K562 (cell line): ENCODE data around the gene USP22. TPM values are rescaled to one million over a fixed set of nuclear protein-coding genes. Genes with fewer than 3 reads are reported as not detected.

Experiments used
- ATAC-seq: fragments of 200-7000 bp; cut with Tn5 transposase; 3 replicates; pipeline ENCODE4 v1.9.1; 2020; ENCODE audit warnings: moderate library complexity
- BruUV-seq: library from RNA; stranded (reverse); fragments of 400-500 nt; replicated peaks from 2 replicates; lab custom pipeline; 2021; lab: Mats Ljungman, UMichigan
- CTCF ChIA-PET: fragments of 300-600 bp; formaldehyde crosslinking; extraction: SDS; loops from one replicate; lab custom pipeline; 2021; ENCODE audit warnings: low intra/inter-chr PET ratio; lab: Yijun Ruan, JAX
- POLR2A ChIA-PET: fragments of 300-600, 350-650 bp; sonication (Branson Sonifier 250); formaldehyde crosslinking; extraction: SDS; loops from one replicate; lab custom pipeline; 2021; ENCODE audit warnings: antibody characterized with exemption, inconsistent platforms; lab: Yijun Ruan, JAX
- DNase-seq, 4 experiments: peaks; one replicate each; pipeline versions ENCODE4 v3.0.0 to v3.0.0-alpha.2; 2011 to 2018; ENCODE audit warnings: low spot score in 3 of 4, mixed read lengths in 3 of 4; ENCODE audit errors: extremely low read depth in 1 of 4
- FAIRE-seq: peaks from 2 replicates; lab custom pipeline; 2011; peaks lifted over from hg19 to GRCh38; lab: Jason Lieb, UNC
- H2AFZ ChIP-seq: 2 replicates; pipeline ENCODE4 v1.6.0; 2011; ENCODE audit warnings: low read depth, low read length, control low read depth, inconsistent platforms
- H3K27ac ChIP-seq: fragments of 200-600 bp; 3 replicates; pipeline ENCODE4 v1.8.0; 2011; ENCODE audit warnings: low read depth, mild to moderate bottlenecking, control low read depth, inconsistent platforms, low read length, moderate library complexity, mixed read lengths; ENCODE audit errors: extremely low read depth
- H3K27me3 ChIP-seq, 2 experiments: fragments of 300-600 bp in 1 of 2; 2 replicates in 1 of 2; 3 replicates in 1 of 2; pipeline versions ENCODE4 v1.6.0 to v1.8.0; 2011; ENCODE audit warnings: inconsistent platforms in 2 of 2, low read length in 2 of 2, mild to moderate bottlenecking in 1 of 2, mixed read lengths in 1 of 2, moderate library complexity in 1 of 2; ENCODE audit not compliant: control insufficient read depth in 2 of 2, insufficient read depth in 2 of 2
- H3K36me3 ChIP-seq: fragments of 300-600 bp; 3 replicates; pipeline ENCODE4 v1.8.0; 2011; ENCODE audit warnings: mild to moderate bottlenecking, low read length, inconsistent platforms; ENCODE audit not compliant: control insufficient read depth, insufficient read depth
- H3K4me1 ChIP-seq, 2 experiments: fragments of 200-600 bp in 1 of 2; replicated peaks in 1 of 2; 2 replicates in 1 of 2; 3 replicates in 1 of 2; pipeline versions ENCODE4 v1.5.1 to v1.8.0; 2011; ENCODE audit warnings: inconsistent platforms in 2 of 2, low read length in 2 of 2, mild to moderate bottlenecking in 1 of 2, mixed read lengths in 1 of 2, moderate library complexity in 1 of 2; ENCODE audit not compliant: control insufficient read depth in 2 of 2, insufficient read depth in 2 of 2
- H3K4me2 ChIP-seq: 2 replicates; pipeline ENCODE4 v1.6.1; 2011; ENCODE audit warnings: low read length, control low read depth, inconsistent platforms, mixed read lengths; ENCODE audit not compliant: insufficient read depth
- H3K4me3 ChIP-seq: fragments of 200-600 bp; sonication (generic), shearing (Covaris generic); 2 replicates; pipeline ENCODE4 v1.5.1; 2016; ENCODE audit warnings: control low read depth, inconsistent platforms
- H3K79me2 ChIP-seq: fragments of 200-600 bp; 3 replicates; pipeline ENCODE4 v1.8.0; 2011; ENCODE audit warnings: low read length, inconsistent platforms; ENCODE audit not compliant: control insufficient read depth, insufficient read depth
- H3K9ac ChIP-seq, 2 experiments: 2 replicates each; pipeline versions ENCODE4 v1.6.0 to v1.6.1; 2011; ENCODE audit warnings: low read depth in 2 of 2, low read length in 2 of 2, control low read depth in 1 of 2, inconsistent platforms in 1 of 2, mild to moderate bottlenecking in 1 of 2, mixed read lengths in 1 of 2; ENCODE audit not compliant: insufficient read depth in 1 of 2
- H3K9me1 ChIP-seq: one replicate; pipeline ENCODE4 v1.6.0; 2011; ENCODE audit warnings: inconsistent platforms, mild to moderate bottlenecking, low read length, moderate library complexity; ENCODE audit not compliant: control insufficient read depth, insufficient read depth
- H3K9me3 ChIP-seq: replicated peaks from 2 replicates; pipeline ENCODE4 v1.5.1; 2011; ENCODE audit warnings: low read depth, low read length, inconsistent platforms; ENCODE audit not compliant: control insufficient read depth, insufficient read depth
- H4K20me1 ChIP-seq: replicated peaks from 2 replicates; pipeline ENCODE4 v1.6.1; 2011; ENCODE audit warnings: low read length, inconsistent platforms, mixed read lengths; ENCODE audit not compliant: control insufficient read depth, insufficient read depth
- CBFB ChIP-seq: sonication (generic); formaldehyde crosslinking; IDR thresholded peaks from 2 replicates; pipeline ENCODE4 v1.4.0; 2020; ENCODE audit warnings: mild to moderate bottlenecking, missing genetic modification reagents
- JUND ChIP-seq, 2 experiments: IDR thresholded peaks; 2 replicates in 1 of 2; 3 replicates in 1 of 2; pipeline ENCODE4 v1.6.1; 2011; ENCODE audit warnings: borderline replicate concordance in 2 of 2, low read depth in 2 of 2, low read length in 2 of 2, improper control_type of control experiment in 1 of 2, missing biosample characterization in 1 of 2, missing genetic modification characterization in 1 of 2, missing genetic modification reagents in 1 of 2
- TAF7 ChIP-seq: fragments of 450-650 bp; IDR thresholded peaks from 2 replicates; pipeline ENCODE4 v1.6.1; 2016; ENCODE audit warnings: missing genetic modification characterization, missing compliant biosample characterization
- ZNF143 ChIP-seq: sonication (generic); formaldehyde crosslinking; IDR thresholded peaks from 2 replicates; pipeline ENCODE4 v1.9.0; 2022; ENCODE audit warnings: mild to moderate bottlenecking, missing genetic modification reagents
- ZNF764 ChIP-seq: fragments of 250-450 bp; sonication (Bioruptor Pico); IDR thresholded peaks from 2 replicates; pipeline ENCODE4 v1.4.0; 2020; ENCODE audit warnings: low read depth, mild to moderate bottlenecking, moderate library complexity
- ZZZ3 ChIP-seq: fragments of 450-650 bp; IDR thresholded peaks from 2 replicates; pipeline ENCODE4 v1.6.1; 2016; ENCODE audit warnings: antibody characterized with exemption, mild to moderate bottlenecking, moderate library complexity
- WGBS: fragments of 100-300 bp; shearing (Covaris generic); methylation state at CpG from one replicate; pipeline ENCODE4 v1.1.6; 2016; ENCODE audit warnings: low coverage, mixed read lengths; ENCODE audit not compliant: insufficient coverage; ENCODE audit errors: missing lambda C conversion rate; 5-methylcytosine and 5-hydroxymethylcytosine counted together
- in situ Hi-C: fragments of 300-500 bp; cut with MboI; formaldehyde crosslinking; loops from 4 replicates; pipeline ENCODE4 v1.15.0; 2018; ENCODE audit warnings: inconsistent platforms, mixed read lengths
- intact Hi-C: fragments of 100-400 bp; cut with micrococcal nuclease; formaldehyde crosslinking; loops from 2 replicates; pipeline ENCODE4 v1.14.2; 2022
- polyA plus RNA-seq, 8 experiments: library from polyadenylated mRNA; depleted of rRNA in 4 of 8; stranded (reverse) in 5 of 8; unstranded in 3 of 8; fragments of >200 nt; fragmentation: Nextera tagmentation in 2 of 8; fragmentation: Illumina TruSeq in 1 of 8; extraction: Ambion mirVana in 2 of 8; extraction: Trizol in 1 of 8; gene quantifications; 2 replicates each; pipeline versions ENCODE4 v1.2.1 to v1.2.3, GENCODE V29; 2011 to 2014; ENCODE audit warnings: inconsistent platforms in 1 of 8, missing spikeins in 1 of 8
- total RNA-seq, 7 experiments: library from RNA; depleted of rRNA in 6 of 7; stranded (reverse); fragments of >200 nt in 6 of 7; fragmentation: Illumina TruSeq in 2 of 7; extraction: Trizol in 2 of 7; gene quantifications; 2 replicates each; pipeline versions ENCODE4 v1.2.1 to v1.2.3, GENCODE V29; 2011 to 2021; ENCODE audit warnings: low replicate concordance in 1 of 7
- TF ChIP-seq, protein P1 (sequence below), 3 experiments: IDR thresholded peaks in 2 of 3; conservative IDR thresholded peaks in 1 of 3; 2 replicates each; pipeline ENCODE4 v1.5.1; 2011 to 2012; ENCODE audit warnings: low read length in 3 of 3, mild to moderate bottlenecking in 3 of 3, control low read depth in 2 of 3, improper control_type of control experiment in 1 of 3, inconsistent platforms in 1 of 3, low read depth in 1 of 3, mixed read lengths in 1 of 3, moderate library complexity in 1 of 3; ENCODE audit not compliant: insufficient read depth in 2 of 3

USP22 gene
- total and polyA plus RNA-seq, 9 of the 15 experiments (the other 6 are each of a cell fraction or from before 2014, with no cell fraction given) = 6.5 to 113 (median 58.9) TPM

DNA sequence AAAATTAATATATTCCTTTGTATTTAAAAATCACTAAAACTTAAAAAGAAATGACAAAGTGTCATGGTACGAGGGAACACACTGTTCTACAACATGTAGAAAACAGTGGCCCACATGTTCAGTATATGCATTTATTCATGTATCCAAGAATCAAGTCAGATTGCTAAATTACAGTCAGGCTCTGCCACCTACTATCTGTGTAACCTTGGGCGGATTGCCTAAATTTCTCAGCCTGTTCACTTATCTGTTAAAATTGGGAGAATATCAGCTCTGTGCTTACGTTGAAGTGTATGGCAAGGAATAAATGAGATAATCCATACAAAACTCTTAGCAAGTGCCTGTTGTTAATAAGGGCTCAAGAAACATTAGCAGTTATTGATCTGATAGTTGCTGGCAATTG lies 3.4 kb upstream of the USP22 start:
- Histone ChIP-seq H3K36me3 (no peaks in the 10 kb centered on the region), H3K9me3 (no peaks in the 10 kb centered on the region), H3K27me3 (no peaks in the 10 kb centered on the region), H3K79me2 (peaks cover 10% of the 10 kb centered on the region), H3K9ac (no peak overlapping the region), H3K4me2 (no peak overlapping the region), H3K4me3 (no peak overlapping the region), H3K9me1 (no peaks in the 10 kb centered on the region), H3K4me1 (peaks cover 7 to 20% of the 10 kb centered on the region in 2 experiments; a peak in 4 of 5 replicates), H3K27ac (no peak overlapping the region), H2AFZ (no peak overlapping the region), H4K20me1 (peaks cover 5% of the 10 kb centered on the region)
- ChIA-PET POLR2A (no interaction called here), CTCF (no interaction called here)
- no peak for FAIRE-seq
- TF ChIP-seq JUND (IDR thresholded peaks at IDR 0.05; ENCODE audit: borderline replicate concordance, low read depth, low read length) = no peak
- no peak for TF ChIP-seq JUND (tag; IDR thresholded peaks at IDR 0.05; ENCODE audit: borderline replicate concordance, low read depth, low read length)
- TF ChIP-seq CBFB (CRISPR knock-in tag) = no peak
- TF ChIP-seq ZNF143 (CRISPR knock-in tag) = no peak
- no peak for TF ChIP-seq ZZZ3
- TF ChIP-seq TAF7 (tag) = no peak
- TF ChIP-seq, protein P1, sequence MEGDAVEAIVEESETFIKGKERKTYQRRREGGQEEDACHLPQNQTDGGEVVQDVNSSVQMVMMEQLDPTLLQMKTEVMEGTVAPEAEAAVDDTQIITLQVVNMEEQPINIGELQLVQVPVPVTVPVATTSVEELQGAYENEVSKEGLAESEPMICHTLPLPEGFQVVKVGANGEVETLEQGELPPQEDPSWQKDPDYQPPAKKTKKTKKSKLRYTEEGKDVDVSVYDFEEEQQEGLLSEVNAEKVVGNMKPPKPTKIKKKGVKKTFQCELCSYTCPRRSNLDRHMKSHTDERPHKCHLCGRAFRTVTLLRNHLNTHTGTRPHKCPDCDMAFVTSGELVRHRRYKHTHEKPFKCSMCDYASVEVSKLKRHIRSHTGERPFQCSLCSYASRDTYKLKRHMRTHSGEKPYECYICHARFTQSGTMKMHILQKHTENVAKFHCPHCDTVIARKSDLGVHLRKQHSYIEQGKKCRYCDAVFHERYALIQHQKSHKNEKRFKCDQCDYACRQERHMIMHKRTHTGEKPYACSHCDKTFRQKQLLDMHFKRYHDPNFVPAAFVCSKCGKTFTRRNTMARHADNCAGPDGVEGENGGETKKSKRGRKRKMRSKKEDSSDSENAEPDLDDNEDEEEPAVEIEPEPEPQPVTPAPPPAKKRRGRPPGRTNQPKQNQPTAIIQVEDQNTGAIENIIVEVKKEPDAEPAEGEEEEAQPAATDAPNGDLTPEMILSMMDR (IDR thresholded peaks at IDR 0.05 in 2 of 3, conservative IDR thresholded peaks at IDR 0.05 in 1 of 3; ENCODE audit: insufficient read depth in 2 of 3, low read depth in 1 of 3, low read length in 3 of 3) = no peak
- no peak for TF ChIP-seq ZNF764 (CRISPR knock-in tag)
- 56% methylated on average over 3 of the region's 3 CpGs for WGBS
- intact Hi-C loops = no loop called here
- DNase-seq = no peak
- BruUV-seq = no TSS peak
- in situ Hi-C loops = no loop called here
- ATAC-seq = no peak
